SKM-1 (cell line): Measurements from ENCODE around the gene COL6A2.

Experiments used
- DNase-seq: peaks from one replicate; lab custom pipeline; 2025; ENCODE audit not compliant: unreplicated experiment; lab: John Stamatoyannopoulos, UW

The COL6A2 gene

GRCh38 chr21:46141767-46142581 lies 44.1 kb downstream of the COL6A2 start:
- DNase-seq: no peak

GRCh38 chr21:46142582-46143473 lies 44.9 kb downstream of the COL6A2 start:
- no peak for DNase-seq

DNA sequence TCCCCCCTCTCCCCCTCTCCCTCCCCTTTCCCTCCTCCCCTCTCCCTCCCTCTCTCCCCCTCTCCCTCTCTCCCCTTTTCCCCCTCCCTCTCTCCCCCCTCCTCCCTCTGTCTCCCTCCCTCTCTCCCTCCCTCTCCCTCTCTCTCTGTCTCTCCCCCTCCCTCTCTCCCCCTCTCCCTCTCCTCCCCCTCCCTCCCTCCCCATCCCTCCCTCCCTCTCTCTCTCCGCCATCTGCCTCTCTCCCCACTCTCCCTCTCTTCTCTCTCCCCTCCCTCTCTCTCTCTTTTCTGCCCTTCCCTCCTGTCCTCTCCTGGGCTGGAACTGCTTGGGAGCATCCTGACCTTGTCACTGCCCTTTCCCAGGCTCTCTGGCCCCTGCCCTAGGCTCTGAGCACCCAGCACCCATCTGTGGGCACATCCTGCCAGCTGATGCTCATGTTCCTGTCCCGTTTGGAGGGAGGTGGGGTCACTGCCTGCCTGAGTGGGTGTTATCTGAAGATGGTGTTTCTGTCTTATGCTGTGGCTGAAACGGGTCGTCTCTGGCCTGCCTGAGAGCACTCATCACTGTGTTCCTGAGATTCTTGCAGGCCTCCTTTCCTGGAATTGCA lies 46.7 kb downstream of the COL6A2 start:
- no peak for DNase-seq

DNA sequence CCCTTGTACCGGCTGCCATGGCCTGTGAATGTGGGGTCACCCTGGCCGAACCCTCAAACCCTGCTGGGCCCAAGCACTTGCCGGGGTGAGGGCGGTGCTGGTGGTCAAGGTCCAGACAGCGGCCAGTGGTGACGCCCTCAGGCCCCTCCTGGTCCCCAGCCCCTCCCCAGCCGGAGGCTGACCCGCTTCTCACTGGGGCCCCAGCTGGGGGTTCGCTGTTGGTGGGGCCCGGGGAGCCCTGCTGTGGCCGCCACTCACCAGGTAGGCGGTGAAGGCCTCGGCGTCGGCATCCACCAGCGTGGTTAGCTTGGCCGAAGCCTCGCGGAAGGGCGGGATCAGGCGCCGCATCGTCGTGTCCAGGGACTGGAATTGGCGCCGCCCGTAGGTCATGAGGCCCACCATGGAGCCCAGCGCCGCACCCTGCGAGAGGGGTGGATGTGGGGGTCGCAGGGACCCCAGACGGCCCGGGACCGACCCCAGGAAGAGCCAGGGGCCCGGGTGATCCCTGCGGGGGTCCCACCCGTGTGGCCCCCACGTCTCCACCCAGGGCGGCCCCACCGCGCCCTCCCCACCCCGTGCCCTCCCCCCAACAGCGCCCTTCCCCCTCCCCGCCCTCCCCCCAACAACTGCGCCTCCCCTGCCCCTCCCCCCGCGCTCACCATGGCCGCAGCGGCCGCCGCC lies 47.4 kb downstream of the COL6A2 start:
- no peak for DNase-seq

DNA sequence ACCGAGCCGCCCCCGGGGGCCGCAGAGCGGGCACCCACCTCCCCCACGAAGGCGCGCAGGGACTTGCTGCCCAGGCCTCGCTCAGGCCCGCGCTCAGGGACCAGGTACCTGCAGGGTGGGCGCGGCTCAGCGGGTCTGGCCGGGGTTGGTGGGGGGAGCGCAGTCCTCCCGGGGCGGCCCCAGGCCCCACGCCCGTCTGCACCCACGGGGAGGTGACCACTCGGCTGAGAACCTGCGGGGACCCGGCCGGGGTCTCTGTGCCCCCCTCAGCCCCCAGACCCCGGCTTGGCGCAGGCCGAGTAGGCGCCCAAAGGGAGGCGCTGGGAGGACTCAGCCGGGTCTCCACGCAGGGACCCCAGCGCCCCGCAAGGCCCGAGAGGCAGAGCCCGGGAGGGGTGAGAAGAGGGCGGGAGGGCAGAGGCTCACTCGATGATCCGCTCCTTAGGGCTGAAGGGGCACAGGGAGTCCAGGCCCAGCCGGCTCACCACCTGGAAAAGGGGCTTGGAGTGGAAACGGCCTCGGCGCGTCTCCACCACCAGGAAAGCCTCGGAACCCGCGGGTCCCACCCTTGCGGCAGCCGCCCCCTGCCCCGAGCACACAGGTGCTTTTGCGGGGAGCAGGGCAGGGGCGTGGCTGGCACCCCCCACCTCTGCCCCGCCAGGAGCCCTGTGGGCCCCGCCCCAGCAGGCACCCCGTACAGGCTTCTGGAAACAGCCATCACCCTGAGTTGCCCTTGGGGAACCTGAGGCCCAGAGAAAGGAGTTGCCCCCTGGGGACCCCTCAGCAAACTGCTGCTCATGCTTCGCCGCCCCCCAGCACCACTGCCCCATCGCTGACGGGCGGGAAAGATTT lies 48.2 kb downstream of the COL6A2 start:
- DNase-seq: no peak

DNA sequence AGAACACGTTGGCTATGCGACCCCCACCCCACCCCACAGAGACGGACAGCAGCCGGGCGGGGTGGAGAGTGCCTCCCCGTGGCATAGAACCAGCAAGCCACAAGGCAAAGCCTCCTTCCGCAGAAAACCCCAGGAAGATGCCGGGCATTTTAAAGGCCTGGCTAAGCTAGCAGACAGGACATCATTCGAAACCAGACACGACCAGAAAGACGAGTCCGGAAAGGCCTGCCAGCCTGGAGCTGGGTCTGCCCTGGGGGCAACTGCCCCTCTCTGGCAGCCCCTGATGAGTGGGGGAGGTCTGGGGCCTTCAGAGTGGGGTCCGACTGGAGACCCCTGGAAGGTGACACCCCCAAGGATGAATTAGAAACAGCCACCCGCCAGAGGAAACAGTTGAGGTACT lies 48.9 kb downstream of the COL6A2 start:
- DNase-seq: no peak

DNA sequence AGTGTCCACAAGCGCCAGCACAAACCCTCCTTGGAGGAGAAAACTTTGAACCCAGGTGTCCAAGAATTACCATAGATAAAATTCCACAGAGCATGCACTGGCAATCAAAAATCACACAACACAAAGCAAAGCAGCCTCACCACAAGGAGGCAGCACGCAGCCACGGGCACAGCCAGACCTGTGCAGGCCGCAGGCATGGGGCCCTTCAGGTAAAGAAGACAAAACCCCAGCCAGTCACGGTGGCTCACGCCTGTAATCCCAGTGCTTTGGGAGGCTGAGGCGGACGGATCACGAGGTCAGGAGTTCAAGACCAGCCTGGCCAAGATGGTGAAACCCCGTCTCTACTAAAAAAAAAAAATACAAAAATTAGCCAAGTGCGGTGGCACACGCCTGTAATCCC lies 49.5 kb downstream of the COL6A2 start:
- DNase-seq: peak; percentile 22

GRCh38 chr21:46148106-46148505 lies 50.2 kb downstream of the COL6A2 start:
- no peak for DNase-seq

DNA sequence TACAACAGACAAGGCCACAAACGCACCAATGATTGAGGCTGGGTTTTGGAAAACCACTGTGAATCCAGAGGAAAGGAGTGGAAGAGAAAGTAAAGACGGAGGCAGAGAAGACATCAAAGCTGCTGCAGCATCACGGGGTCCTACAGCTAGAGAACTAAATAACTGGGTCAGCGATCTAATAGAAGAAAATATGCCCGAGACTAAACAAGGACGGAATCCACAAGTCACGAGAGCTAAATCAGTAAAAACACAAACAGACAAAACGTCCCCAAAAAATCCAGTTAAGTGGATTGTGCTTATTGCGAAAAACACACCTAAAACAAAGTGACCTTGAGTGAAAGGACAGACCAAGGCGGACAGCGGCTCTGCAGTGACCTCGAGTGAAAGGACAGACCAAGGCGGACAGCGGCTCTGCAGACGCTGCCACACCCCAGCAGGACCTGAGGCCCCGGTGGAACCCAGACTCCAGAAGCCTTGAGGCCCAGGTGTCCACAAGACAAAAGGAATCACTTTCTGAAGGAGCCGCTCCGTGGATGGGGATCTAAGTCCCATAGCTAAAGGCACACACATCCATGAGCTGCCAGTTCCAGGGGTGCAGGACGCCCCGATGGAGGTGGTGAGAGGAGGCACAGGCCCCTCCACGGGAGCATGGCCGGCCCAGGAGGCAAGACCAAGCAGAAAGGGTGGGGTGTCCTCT lies 51.4 kb downstream of the COL6A2 start:
- no peak for DNase-seq

DNA sequence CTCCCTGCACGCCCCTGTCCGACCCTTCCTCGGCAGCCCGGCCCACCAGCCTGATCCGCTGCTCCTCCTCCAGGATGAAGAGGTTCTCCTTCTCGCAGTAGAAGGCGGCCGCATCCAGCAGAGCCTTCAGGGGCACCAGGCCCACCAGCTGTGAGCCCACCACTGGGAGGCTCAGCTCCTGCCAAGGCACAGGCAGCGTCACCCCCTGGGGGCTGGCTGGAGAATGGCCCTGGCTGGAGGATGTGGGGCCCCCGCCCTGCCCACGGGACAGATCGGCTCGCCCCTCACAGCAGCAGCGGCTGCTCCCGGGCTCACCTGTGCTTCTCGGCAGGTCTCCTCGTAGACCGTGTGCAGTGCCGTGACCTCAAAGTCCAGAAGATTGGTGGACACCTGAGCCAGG lies 52.2 kb downstream of the COL6A2 start:
- no peak for DNase-seq

DNA sequence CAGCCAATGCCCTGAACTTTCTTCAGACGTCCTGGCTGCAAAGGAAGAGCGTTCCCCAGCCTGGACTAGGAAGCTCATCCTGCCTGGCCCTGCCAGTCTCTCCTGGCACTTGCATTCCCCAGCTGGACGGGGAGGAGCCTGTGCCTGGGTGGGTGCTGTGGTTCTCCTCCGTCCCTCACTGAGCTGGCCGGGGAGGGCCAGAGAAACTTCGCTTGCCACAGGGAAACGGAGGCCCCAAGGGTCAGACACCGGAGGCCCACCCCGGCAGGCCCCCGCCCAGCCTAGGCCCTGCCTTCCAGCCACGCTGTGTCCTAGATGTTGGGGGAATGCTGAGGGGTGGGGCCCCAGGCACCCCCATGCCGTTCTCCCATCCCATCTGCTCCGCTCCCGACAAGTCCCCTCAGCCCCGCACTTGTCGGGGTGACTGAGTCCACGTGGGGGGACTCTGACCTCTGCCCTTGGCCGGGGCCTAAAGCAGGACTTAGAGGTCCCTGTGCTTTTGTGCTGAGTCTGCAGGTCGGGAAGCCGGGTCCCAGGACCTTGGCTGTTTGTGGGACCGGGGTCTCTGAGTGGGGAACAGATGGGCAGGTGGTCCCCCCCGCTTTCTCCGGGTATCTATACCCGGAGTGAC lies 52.7 kb downstream of the COL6A2 start:
- DNase-seq: no peak

GRCh38 chr21:46151261-46151988 lies 53.5 kb downstream of the COL6A2 start:
- no peak for DNase-seq

GRCh38 chr21:46151989-46152926 lies 54.3 kb downstream of the COL6A2 start:
- DNase-seq: no peak

DNA sequence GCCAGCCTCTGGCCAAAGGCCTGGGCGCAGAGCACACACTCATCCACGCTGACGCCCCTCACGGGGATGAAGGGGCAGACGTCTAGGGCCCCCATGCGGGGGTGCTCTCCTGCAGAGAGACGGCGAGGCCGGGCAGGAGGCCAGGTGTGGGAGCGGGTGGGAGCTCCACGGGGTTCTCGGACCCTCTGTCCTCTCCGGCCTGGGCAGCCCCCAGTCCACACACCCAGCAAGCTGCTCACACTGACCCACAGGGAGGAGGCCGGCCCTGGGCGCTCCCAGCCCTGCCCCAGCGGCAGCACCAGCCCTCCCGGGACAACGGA lies 55.0 kb downstream of the COL6A2 start:
- DNase-seq: no peak

- DNase-seq: no peak
Measured at GRCh38 chr21:46153247-46154154, 55.6 kb downstream of the COL6A2 start.

- no peak for DNase-seq
Measured at GRCh38 chr21:46154155-46154954, 56.4 kb downstream of the COL6A2 start.
